VCaP (cell line): Measurements from ENCODE around the gene QSOX2.

ENCODE experiments used
- H3K27ac ChIP-seq: fragments of 450-650 bp; 2 replicates; pipeline ENCODE4 v1.5.1; 2017
- CTCF ChIP-seq: fragments of 450-650 bp; conservative IDR thresholded peaks from 2 replicates; pipeline ENCODE4 v1.5.1; 2017; ENCODE audit warnings: mild to moderate bottlenecking, moderate library complexity

QSOX2 gene

GRCh38 chr9:136171801-136172411, 73.7 kb downstream of the QSOX2 start:
- TF ChIP-seq CTCF = no peak
- H3K27ac ChIP-seq = no peak overlapping the region

GRCh38 chr9:136171009-136171800, 74.4 kb downstream of the QSOX2 start:
- no peak overlapping the region for H3K27ac ChIP-seq
- no peak for TF ChIP-seq CTCF

- no peak overlapping the region for H3K27ac ChIP-seq
- TF ChIP-seq CTCF = peak; percentile 85
Measured at GRCh38 chr9:136170006-136170901, 75.4 kb downstream of the QSOX2 start.

GRCh38 chr9:136169495-136169894, 76.1 kb downstream of the QSOX2 start:
- H3K27ac ChIP-seq = no peak overlapping the region
- no peak for TF ChIP-seq CTCF

- no peak overlapping the region for H3K27ac ChIP-seq
- no peak for TF ChIP-seq CTCF
Measured at GRCh38 chr9:136163248-136163850, 82.3 kb downstream of the QSOX2 start.

- no peak for TF ChIP-seq CTCF
- no peak overlapping the region for H3K27ac ChIP-seq
Measured at GRCh38 chr9:136160995-136161610, 84.5 kb downstream of the QSOX2 start.
